Psoas muscle (tissue), 8 donors: ENCODE measurements around the gene SAMD4A. TPM values are rescaled to one million over a fixed set of nuclear protein-coding genes. Genes with fewer than 3 reads are reported as not detected.

Experiments
- ATAC-seq, 4 donors: fragments of 200-7000 bp; cut with Tn5 transposase; one replicate each; pipeline ENCODE4 v1.9.1; 2020; ENCODE audit warnings: moderate library complexity in 3 of 4, mild to moderate bottlenecking in 2 of 4
- DNase-seq, 2 donors: peaks; one replicate each; pipeline ENCODE4 v3.0.0-alpha.2; 2020
- H3K27ac ChIP-seq: fragments of 200-600 bp; one replicate; pipeline ENCODE4 v1.8.0; 2022
- H3K27me3 ChIP-seq, 3 donors: fragments of 200-600 bp in 1 of 3; one replicate each; pipeline versions ENCODE4 v1.6.1 to v1.8.0; 2013 to 2022; ENCODE audit warnings: low read length in 2 of 3, mild to moderate bottlenecking in 2 of 3, moderate library complexity in 1 of 3; ENCODE audit not compliant: insufficient read depth in 3 of 3
- H3K36me3 ChIP-seq, 2 donors: fragments of 200-600 bp in 1 of 2; one replicate each; pipeline versions ENCODE4 v1.6.1 to v1.8.0; 2013 to 2022; ENCODE audit warnings: low read depth in 1 of 2, mild to moderate bottlenecking in 1 of 2, moderate library complexity in 1 of 2; ENCODE audit not compliant: insufficient read depth in 1 of 2
- H3K4me1 ChIP-seq: fragments of 200-600 bp; one replicate; pipeline ENCODE4 v1.8.0; 2022
- H3K4me3 ChIP-seq: fragments of 200-600 bp; one replicate; pipeline ENCODE4 v1.8.0; 2022; ENCODE audit warnings: mild to moderate bottlenecking
- H3K9me3 ChIP-seq: fragments of 200-600 bp; one replicate; pipeline ENCODE4 v1.8.0; 2022
- WGBS, 3 donors: extraction: QIAGEN DNeasy Blood & Tissue Kit; methylation state at CpG; one replicate each; pipeline versions ENCODE4 v1.1.6 to v1.1.7; 2013; 5-methylcytosine and 5-hydroxymethylcytosine counted together
- intact Hi-C, 2 donors: fragments of 100-400 bp; cut with DNase I; formaldehyde crosslinking; loops; one replicate each; pipeline versions ENCODE4 v1.11.0 to v1.14.2; 2022
- polyA plus RNA-seq, 3 donors: library from polyadenylated mRNA; stranded (reverse); fragments of 200-250 nt; gene quantifications; one replicate each; pipeline ENCODE4 v1.2.3, GENCODE V29; 2013
- total RNA-seq, 4 donors: library from RNA; stranded (reverse); fragmentation: NEBNext Ultra II Directional in 2 of 4; extraction: Animal tissue kit (Norgen Biotek cat#: 25700) in 2 of 4; gene quantifications; one replicate each; pipeline versions ENCODE4 v1.2.1 to v1.2.4, GENCODE V29; 2021 to 2023
- TF ChIP-seq, protein P1 (sequence below): fragments of 200-600 bp; IDR thresholded peaks from one replicate; pipeline ENCODE4 v1.8.0; 2022; ENCODE audit warnings: antibody characterized with exemption
- donor health status: healthy with polysubstance abuse.
- donor health status: DM: no; HTN: no; CAD: no; lungs with moderate emphysema.
- donor health status: Bipolar disorder and iron deficiency.
- donor health status: healthy.
- donor health status: DM: yes; HTN: yes; CAD: no.
- donor health status: DM: no; HTN: no; CAD: no.
- donor health status: DM: no; HTN: no; CAD: no.
- donor health status: DM: yes; HTN: yes; CAD: no.

Gene SAMD4A
- total and polyA plus RNA-seq, 7 donors: 9.6 to 139 (median 67.9) TPM

DNA sequence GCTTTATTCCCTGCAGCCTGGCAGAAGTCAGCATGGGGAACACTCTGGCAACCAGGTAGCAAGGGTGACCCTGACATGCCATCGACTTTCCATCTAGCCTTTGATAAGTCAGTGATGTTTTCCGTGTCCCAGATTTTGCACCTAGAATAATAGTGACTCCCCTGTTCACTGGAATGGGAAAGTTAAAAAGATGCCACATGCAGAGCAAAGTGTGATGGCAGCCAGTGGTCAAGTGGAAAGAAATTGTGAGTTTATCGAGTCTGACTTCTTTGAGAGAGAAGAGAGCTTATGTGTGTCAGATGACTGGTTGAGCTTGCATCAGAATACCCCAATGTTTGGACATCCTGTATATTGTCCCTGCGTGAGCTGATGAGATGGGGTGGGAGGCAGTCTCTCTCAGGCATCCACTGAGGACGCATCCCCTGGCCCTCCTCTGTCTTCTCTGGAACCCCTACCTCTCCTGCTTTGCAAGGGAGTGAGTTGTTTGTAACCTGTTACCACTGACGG is 187.2 kb downstream of the SAMD4A start:
- Histone ChIP-seq H3K4me3 (no peak overlapping the region), H3K27me3 (no peaks in the 10 kb centered on the region), H3K4me1 (peaks cover 5% of the 10 kb centered on the region), H3K27ac (no peak overlapping the region), H3K9me3 (no peaks in the 10 kb centered on the region), H3K36me3 (peaks cover 4 to 74% of the 10 kb centered on the region in 2 donors)
- no peak for ATAC-seq
- TF ChIP-seq, protein P1, sequence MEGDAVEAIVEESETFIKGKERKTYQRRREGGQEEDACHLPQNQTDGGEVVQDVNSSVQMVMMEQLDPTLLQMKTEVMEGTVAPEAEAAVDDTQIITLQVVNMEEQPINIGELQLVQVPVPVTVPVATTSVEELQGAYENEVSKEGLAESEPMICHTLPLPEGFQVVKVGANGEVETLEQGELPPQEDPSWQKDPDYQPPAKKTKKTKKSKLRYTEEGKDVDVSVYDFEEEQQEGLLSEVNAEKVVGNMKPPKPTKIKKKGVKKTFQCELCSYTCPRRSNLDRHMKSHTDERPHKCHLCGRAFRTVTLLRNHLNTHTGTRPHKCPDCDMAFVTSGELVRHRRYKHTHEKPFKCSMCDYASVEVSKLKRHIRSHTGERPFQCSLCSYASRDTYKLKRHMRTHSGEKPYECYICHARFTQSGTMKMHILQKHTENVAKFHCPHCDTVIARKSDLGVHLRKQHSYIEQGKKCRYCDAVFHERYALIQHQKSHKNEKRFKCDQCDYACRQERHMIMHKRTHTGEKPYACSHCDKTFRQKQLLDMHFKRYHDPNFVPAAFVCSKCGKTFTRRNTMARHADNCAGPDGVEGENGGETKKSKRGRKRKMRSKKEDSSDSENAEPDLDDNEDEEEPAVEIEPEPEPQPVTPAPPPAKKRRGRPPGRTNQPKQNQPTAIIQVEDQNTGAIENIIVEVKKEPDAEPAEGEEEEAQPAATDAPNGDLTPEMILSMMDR: no peak
- no peak for DNase-seq
- 93 to 99% (median 95%) methylated on average over 6 of the region's 6 CpGs for WGBS, 3 donors
- intact Hi-C loops: no loop called here

GRCh38 chr14:54754623-54755386 is 187.9 kb downstream of the SAMD4A start:
- no peak overlapping the region for H3K4me3 ChIP-seq
- intact Hi-C loops: no loop called here
- H3K27ac ChIP-seq: no peak overlapping the region
- WGBS, 3 donors: 81 to 88% (median 86%) methylated on average over 11 of the region's 11 CpGs
- peaks cover 5% of the 10 kb centered on the region for H3K4me1 ChIP-seq
- no peak for DNase-seq
- no peaks in the 10 kb centered on the region for H3K9me3 ChIP-seq
- TF ChIP-seq, protein P1: no peak
- no peaks in the 10 kb centered on the region for H3K27me3 ChIP-seq
- ATAC-seq: no peak
- peaks cover 4 to 71% of the 10 kb centered on the region in 2 donors for H3K36me3 ChIP-seq

- no peaks in the 10 kb centered on the region for H3K9me3 ChIP-seq
- ATAC-seq (no peak), DNase-seq (no peak)
- intact Hi-C loops: no loop called here
- no peak overlapping the region for H3K27ac ChIP-seq
- H3K4me1 ChIP-seq: peaks cover 9% of the 10 kb centered on the region
- TF ChIP-seq, protein P1: no peak
- no peaks in the 10 kb centered on the region for H3K27me3 ChIP-seq
- H3K36me3 ChIP-seq: peaks cover 4 to 72% of the 10 kb centered on the region in 2 donors
- no peak overlapping the region for H3K4me3 ChIP-seq
- WGBS, 3 donors: 53 to 60% (median 54%) methylated on average over 3 of the region's 3 CpGs
Observed at GRCh38 chr14:54756656-54757392, 189.9 kb downstream of the SAMD4A start.

DNA sequence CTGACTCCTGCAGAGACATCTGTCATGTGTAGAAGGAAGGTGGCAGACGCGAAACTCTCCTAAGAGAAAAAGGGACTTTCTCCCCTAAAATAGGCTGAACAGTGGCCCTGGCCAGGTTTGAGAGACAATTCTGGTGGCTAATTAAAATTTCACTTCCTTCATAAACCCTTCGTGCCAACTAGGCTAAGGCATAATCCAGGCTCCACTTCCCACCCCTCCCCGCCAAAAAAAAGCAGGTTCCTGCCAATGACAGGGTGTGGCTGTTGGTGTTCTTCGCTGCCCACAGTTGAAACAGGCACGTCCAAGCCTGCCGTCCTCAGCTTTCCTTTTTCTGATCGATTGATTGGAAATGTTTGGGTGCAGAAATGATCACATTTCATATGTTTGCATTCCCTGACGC is 191.1 kb downstream of the SAMD4A start:
- Histone ChIP-seq H3K27me3 (no peaks in the 10 kb centered on the region), H3K9me3 (no peaks in the 10 kb centered on the region), H3K4me3 (no peak overlapping the region), H3K27ac (no peak overlapping the region), H3K36me3 (peaks cover 0 to 65% of the 10 kb centered on the region in 2 donors), H3K4me1 (peaks cover 11% of the 10 kb centered on the region)
- ATAC-seq (peak in 2 of 4 donors; percentile 39 to 63), DNase-seq (no peak)
- 49 to 75% (median 59%) methylated on average over 9 of the region's 9 CpGs for WGBS, 3 donors
- intact Hi-C loops: no loop called here
- TF ChIP-seq, protein P1: no peak
